Sigmoid colon (tissue), 4 donors: Measurements from ENCODE around the gene MMP17.

Experiments used
- CTCF ChIP-seq, 4 experiments: fragments of 450-650 bp in 3 of 4; fragments of 200-600 bp in 1 of 4; IDR thresholded peaks; one replicate each; pipeline ENCODE4 v1.5.1; 2016 to 2019; ENCODE audit warnings: antibody characterized with exemption in 4 of 4, mild to moderate bottlenecking in 3 of 4, moderate library complexity in 2 of 4
- EP300 ChIP-seq, 4 donors: sonication (generic); formaldehyde crosslinking; IDR thresholded peaks; one replicate each; pipeline ENCODE4 v1.6.1; 2017; ENCODE audit warnings: antibody characterized with exemption in 4 of 4

GRCh38 chr12:131797588-131797934 is 30.6 kb upstream of the MMP17 start:
- TF ChIP-seq CTCF (IDR thresholded peaks at IDR 0.05): no peak
- no peak for TF ChIP-seq EP300 (IDR thresholded peaks at IDR 0.05)
